Activated CD4-positive, alpha-beta T cell treated with anti-CD3 and anti-CD28 coated beads, Interleukin-2, amount 50 U/mL, for 48 hours (primary cell): ENCODE data around the gene TNP1.

Experiments used
- DNase-seq, 2 experiments: peaks; one replicate each; pipeline ENCODE4 v3.0.0-alpha.2; 2020

TNP1 gene

DNA sequence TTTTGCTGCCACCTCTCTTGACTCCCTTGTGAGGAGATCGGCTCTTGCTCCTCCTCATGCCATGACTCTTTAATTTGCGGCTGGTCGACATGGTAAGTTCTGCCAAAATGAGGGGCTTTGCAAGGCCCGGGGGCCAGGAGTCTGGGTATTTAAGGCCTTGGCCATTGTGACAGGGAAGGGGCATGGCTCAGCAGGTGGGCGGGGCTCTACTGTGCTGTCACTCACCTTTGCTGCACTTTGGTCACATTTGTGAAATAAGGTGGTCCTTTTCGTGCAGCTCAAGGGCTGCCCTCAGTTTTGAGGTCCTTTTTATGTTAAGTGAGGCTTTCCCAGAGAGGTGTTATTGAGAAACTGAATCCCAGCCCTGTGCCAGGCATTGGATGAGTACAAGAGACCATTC is at the start of gene TNP1:
TSS of gene TNP1 (minus strand) at position 121 of the 400 bp plus-strand sequence. CDS start at position 91, 30 bp downstream.
- DNase-seq, result no peak

GRCh38 chr2:216908300-216908699 is 48.4 kb upstream of the TNP1 start:
- no peak for DNase-seq

- DNase-seq, result no peak
Observed at GRCh38 chr2:216905649-216906329, 45.9 kb upstream of the TNP1 start.

- no peak for DNase-seq
Observed at GRCh38 chr2:216904974-216905373, 45.1 kb upstream of the TNP1 start.

DNA sequence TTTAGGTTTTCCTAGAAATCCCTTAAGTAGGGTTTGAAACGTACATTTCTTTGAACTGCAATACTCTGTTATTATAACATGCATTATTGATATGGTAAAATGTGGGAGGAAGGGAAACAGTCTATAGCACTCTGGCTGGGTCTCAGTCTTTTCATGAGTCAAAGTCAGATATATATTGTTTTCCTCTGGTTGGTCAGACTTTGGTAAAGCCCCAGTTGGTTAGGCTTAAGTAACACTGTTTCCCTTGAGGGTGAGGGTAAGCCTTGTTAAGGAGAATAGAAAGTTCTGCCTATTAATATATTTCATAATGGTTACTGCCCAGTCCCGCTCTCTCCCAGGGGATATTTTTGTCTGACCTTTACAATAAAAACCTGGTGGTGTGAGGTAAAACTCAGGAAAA is 44.7 kb upstream of the TNP1 start:
- no peak for DNase-seq

- no peak for DNase-seq
Observed at GRCh38 chr2:216903470-216903869, 43.6 kb upstream of the TNP1 start.

GRCh38 chr2:216901273-216901672 is 41.4 kb upstream of the TNP1 start:
- no peak for DNase-seq

DNA sequence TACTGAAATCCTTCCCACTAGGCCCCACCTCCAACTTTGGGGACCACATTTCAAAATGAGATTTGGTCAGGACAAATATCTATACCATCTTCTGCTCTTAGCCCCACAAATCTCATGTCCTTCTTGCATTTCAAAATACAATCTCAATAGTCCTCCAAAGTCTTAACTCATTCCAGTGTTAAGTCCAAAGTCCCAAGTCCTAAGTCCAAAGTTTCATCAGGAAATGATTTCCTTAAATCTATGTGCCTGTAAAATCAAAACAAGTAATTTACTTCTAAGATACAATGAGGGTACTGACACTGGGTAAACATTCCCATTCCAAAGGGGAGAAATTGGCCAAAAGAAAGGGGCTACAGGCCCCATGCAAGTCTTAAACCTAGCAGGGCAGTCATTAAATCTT is 40.5 kb upstream of the TNP1 start:
- no peak for DNase-seq

GRCh38 chr2:216897561-216898203 is 37.8 kb upstream of the TNP1 start:
- no peak for DNase-seq

DNA sequence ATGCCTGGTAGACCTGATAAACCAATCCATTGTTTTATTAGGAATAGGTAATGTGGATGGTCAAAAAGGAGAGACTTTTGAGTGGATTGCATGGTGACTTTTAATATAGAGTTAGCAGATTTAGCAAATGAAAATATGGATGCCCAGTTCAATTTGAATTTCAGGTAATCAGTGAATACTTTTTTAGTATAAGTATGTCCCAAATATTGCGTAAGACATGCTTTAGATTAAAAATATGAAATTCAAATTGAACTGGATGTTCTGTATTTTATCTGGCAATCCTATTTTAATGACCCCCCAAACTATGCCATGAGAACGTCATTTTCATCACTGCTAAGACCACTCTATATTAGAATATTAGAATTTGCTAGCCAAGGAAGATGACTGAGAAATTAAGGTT is 30.3 kb upstream of the TNP1 start:
- DNase-seq, result no peak

DNA sequence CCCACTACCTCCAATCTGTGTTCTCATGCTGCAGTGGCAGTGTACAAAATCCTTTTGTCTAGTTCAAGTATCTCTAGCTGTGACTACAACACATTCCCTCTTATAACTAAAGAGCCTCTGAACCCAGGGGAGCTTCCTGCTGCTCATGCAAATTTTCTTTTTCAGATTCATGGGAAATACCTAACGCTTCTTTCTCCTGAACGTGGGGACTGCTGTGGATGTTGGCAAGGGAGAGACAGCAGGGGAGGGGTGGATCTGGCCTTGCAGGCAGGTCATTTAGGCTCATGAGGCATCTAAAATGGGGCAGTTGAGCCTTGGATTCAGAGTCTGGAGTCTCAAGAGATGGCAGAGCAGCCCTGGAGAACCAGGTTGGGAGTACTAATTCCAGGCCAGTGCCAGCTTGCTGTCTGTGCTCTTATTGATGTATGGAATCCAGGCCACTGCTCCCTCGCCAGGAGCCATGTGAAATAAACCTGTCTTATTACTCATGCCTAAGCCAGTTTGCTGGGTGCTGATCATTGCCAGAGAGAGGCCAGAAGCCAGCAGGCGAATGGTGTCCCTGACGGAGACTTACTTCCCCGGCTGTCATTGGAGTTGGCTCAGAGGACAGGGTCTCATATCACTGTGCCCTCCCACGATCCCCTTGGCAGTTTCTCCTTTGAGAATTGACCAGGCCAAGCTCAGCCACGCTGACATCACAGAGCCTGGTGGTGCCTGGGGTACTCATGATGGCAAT is 29.2 kb upstream of the TNP1 start:
- no peak for DNase-seq

DNA sequence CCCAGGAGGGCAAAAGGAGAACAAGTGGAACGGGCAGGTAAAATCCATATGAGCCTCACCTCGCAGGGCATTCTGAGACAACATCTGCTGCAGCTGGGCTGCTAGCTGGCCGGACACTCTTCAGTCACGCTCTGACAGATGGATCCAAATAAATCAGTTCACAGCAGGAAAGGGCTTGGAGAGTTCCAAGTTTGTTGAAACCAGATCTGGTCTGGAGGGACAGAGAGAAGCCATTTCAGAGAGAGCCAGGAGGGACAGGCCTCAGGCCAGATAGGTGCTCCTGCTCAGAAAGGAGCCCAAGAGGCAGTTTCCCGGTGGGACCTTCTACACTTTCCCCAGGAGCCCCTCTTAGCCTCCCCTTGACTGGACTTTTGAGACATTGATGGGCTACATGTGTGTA is 28.2 kb upstream of the TNP1 start:
- DNase-seq, result no peak

DNA sequence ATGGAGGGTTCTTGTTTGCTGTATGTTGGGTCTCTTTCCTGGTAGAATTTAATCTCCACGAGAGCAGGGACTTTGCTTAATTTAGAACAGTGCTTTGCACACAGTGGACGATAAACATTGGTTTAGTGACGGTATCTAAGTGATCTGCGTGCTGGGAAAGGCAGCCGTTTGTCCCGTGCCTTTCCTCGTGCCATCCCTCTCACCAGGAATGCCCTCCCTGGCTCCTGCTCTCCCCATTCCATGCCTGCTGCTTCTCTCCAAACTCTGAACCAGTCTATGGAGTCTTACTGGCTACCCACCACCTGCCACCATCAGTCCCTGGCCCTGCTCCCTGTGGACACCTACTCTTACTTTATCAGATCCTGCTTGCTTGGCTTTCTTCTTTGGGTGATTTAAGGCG is 27.3 kb upstream of the TNP1 start:
- no peak for DNase-seq

DNA sequence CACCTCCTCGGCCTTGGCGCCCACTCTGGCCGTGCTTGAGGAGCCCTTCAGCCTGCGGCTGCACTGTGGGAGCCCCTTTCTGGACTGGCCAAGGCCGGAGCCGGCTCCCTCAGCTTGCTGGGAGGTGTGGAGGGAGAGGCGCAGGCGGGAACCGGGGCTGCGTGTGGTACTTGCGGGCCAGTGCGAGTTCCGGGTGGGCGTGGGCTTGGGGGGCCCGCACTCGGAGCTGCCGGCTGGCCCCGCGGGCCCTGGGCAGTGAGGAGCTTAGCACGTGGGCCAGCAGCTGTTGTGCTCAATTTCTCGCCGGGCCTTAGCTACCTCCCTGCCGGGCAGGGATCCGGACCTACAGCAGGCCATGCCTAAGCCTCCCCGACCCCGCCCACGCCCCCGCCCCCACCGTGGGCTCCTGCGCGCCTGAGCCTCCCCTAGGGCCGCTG is 25.3 kb upstream of the TNP1 start:
- no peak for DNase-seq

DNA sequence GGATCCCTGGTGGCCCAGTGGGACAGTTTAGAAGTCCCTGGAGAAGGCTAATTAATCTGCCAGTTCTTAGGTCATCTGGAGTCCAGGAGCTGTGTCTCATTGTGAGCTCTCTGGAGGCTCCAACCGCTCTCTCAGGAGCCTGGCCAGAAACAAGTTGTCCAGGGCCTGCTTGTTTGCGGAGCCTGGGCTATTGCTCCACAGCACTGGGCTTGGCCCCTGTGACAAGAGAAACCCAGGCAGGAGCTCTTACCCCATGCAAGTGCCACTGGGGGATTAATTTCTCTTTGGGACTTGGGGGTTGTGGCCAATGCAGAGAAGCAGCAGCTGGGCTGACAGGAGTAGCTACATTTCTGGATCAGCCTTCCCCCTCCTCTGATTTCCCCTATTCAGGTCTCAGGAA is 24.5 kb upstream of the TNP1 start:
- DNase-seq, result no peak

- no peak for DNase-seq
Observed at GRCh38 chr2:216882876-216883275, 23.0 kb upstream of the TNP1 start.

- no peak for DNase-seq
Observed at GRCh38 chr2:216881411-216881810, 21.5 kb upstream of the TNP1 start.

DNA sequence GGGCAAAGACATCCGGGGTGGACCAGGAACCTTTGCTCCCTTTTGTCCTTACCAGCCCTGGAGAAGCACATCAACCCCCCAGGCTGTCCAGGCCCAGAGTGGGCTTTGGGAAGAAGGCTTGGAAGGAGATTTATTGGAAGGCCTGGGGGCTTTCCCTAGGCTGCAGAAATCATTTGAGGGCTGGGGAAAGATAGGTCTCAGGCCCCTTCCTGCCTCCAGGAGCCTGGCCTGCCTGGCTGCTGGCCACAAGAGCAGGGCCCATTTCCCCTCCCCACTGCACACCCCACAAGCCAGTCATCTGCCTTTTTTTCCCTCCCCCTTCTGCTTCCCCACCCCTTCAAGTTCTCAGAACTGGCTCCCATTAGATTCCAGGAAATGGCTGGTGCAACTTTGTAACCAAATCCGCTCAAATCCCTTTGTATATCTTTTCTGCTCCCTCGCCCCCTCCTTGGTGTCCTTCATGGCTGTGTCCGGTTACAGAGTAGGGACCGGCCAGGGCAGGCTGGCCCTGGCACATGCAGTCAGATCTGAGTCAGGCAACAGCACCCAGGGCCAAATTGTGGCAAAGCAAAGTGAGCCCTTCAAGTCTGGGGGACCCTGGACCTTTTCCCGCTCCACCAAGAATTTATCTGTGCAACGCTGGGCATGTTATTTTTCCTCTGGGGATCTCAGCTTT is 20.8 kb upstream of the TNP1 start:
- DNase-seq, result no peak

- no peak for DNase-seq
Observed at GRCh38 chr2:216879727-216880508, 20.1 kb upstream of the TNP1 start.

DNA sequence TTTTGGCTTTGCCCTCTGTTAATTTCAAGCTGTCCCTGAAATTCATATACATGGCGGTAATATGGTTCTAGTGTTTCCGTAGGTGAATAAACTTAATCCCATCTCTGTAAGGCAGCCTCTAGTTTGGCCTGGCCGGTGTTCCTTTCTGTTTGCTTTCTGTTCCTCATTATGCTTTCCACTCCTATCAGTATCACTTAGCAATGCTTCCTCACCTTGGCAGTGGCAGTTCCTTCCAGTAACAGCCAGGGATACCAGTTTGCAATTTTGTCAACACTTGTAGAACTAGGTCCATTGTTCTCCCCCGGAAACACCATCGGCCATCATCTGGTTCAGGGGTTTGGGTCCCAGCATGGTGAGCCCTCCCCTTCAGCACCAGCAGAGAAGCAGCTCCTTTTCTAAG is 18.2 kb upstream of the TNP1 start:
- DNase-seq, result no peak

- DNase-seq, result no peak
Observed at GRCh38 chr2:216877085-216877484, 17.2 kb upstream of the TNP1 start.

DNA sequence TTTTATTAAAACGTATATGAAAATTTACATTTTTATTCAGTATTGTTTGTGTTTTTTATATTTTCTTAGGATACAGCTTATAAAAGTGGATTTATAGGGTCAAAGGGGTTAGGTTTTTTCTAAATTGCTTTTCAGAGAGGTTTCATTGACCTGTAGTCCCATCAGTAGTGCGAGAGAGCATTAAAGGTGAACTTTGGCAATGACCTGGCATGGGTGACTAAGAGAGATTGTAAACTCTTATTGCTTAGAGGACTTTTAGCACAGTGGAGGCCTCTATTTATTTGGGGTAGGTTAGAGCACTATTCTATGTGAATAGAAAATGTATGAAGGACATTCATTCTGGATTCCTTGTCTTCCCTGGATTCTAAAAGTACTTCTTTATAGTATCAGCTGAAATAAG is 16.0 kb upstream of the TNP1 start:
- no peak for DNase-seq

DNA sequence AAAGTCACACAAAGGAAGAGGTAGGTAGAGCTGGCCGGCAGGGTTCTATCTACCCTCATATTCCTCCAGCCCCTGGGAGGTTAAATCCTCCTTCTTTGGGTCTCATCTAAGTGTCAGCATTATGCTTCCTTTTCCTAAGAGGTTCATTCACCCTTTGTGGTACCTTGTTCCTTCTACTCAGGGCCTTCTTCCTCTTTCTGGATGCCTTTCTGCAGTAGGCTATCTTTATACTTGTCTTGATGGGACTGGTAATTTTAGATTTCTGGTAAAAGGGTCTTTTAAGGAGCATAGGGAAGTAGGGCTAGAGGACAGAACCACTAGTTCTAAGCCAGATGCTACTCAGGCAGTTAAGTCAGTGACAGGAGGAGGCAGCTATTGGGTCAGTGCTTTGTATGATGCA is 13.7 kb upstream of the TNP1 start:
- DNase-seq, result no peak
